DND-41 (cell line): Measurements from ENCODE around the gene SLC6A4.

Source experiments
- EZH2 ChIP-seq: IDR thresholded peaks from 3 replicates; pipeline ENCODE4 v1.6.1; 2012; ENCODE audit warnings: borderline replicate concordance, low read depth, mild to moderate bottlenecking, moderate library complexity, low read length, inconsistent platforms; ENCODE audit not compliant: severe bottlenecking
- TF ChIP-seq, protein P1 (sequence below): IDR thresholded peaks from 2 replicates; pipeline ENCODE4 v1.5.1; 2012; ENCODE audit warnings: borderline replicate concordance, low read length, moderate library complexity, mild to moderate bottlenecking; ENCODE audit not compliant: poor library complexity, severe bottlenecking; ENCODE audit errors: extremely low read depth

DNA sequence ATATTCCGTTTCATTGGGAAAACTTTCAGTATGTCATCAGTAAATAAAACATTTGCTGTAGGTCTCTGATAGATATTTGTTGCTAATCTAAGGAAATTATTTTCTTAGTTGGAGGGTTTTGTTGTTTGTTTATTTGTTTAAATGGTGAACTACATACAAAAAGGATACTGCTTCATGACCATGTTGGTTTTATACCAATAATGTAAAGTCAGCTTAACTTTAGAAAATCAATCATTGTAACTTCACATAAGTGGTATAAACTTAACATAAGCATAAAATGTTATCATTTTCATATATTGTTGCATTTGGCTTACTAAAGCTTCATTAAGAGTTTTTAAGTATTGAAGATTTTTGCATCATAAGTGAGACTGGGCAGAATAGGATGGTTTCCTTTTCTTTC is 60.9 kb downstream of the SLC6A4 start:
- TF ChIP-seq, protein P1, sequence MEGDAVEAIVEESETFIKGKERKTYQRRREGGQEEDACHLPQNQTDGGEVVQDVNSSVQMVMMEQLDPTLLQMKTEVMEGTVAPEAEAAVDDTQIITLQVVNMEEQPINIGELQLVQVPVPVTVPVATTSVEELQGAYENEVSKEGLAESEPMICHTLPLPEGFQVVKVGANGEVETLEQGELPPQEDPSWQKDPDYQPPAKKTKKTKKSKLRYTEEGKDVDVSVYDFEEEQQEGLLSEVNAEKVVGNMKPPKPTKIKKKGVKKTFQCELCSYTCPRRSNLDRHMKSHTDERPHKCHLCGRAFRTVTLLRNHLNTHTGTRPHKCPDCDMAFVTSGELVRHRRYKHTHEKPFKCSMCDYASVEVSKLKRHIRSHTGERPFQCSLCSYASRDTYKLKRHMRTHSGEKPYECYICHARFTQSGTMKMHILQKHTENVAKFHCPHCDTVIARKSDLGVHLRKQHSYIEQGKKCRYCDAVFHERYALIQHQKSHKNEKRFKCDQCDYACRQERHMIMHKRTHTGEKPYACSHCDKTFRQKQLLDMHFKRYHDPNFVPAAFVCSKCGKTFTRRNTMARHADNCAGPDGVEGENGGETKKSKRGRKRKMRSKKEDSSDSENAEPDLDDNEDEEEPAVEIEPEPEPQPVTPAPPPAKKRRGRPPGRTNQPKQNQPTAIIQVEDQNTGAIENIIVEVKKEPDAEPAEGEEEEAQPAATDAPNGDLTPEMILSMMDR, result no peak
- no peak for TF ChIP-seq EZH2
